Measurements from ENCODE around the gene VPS52.

VPS52 gene

DNA sequence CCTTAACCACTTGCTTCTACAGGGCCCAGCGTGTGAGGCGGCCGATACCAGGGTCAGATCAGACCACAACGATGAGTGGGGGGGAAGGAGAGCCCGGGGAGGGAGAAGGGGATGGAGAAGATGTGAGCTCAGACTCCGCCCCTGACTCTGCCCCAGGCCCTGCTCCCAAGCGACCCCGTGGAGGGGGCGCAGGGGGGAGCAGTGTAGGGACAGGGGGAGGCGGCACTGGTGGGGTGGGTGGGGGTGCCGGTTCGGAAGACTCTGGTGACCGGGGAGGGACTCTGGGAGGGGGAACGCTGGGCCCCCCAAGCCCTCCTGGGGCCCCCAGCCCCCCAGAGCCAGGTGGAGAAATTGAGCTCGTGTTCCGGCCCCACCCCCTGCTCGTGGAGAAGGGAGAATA is 60.5 kb downstream of the VPS52 start:
- Histone ChIP-seq H4K8ac (ENCODE audit: low read length) (no peak overlapping the region), H3K4me2 (ENCODE audit: low read length, poor library complexity, severe bottlenecking) (no peak overlapping the region), H3K9ac (ENCODE audit: low read length) (no peak overlapping the region), H3K4me1 (ENCODE audit: control insufficient read depth, insufficient read depth, low read depth, low read length) (peaks cover 26% of the 10 kb centered on the region), H3K18ac (ENCODE audit: low read depth in 1 of 2, low read length in 2 of 2) (no peak overlapping the region), H2BK120ac (ENCODE audit: low read depth, low read length) (no peak overlapping the region), H2AK5ac (ENCODE audit: low read length, severe bottlenecking) (no peak overlapping the region), H2AFZ (ENCODE audit: low read depth, low read length) (no peak overlapping the region), H3K27me3 (ENCODE audit: control insufficient read depth in 1 of 2, insufficient read depth in 1 of 2, low read length in 2 of 2) (peaks cover 0 to 14% of the 10 kb centered on the region in 2 experiments), H3K79me1 (replicated peaks; ENCODE audit: low read length, poor library complexity, severe bottlenecking) (peaks cover 7% of the 10 kb centered on the region), H3K4me3 (ENCODE audit: insufficient read depth in 1 of 2, low read depth in 1 of 2, low read length in 2 of 2) (no peak overlapping the region), H3K27ac (ENCODE audit: low read length, poor library complexity, severe bottlenecking) (no peak overlapping the region), H3K36me3 (ENCODE audit: control insufficient read depth in 1 of 2, insufficient read depth in 2 of 2, low read depth in 1 of 2, low read length in 2 of 2) (peaks cover 27 to 29% of the 10 kb centered on the region in 2 experiments), H3K4ac (ENCODE audit: low read depth in 1 of 2, low read length in 2 of 2) (no peak overlapping the region), H4K91ac (ENCODE audit: low read length) (no peak overlapping the region), H2BK15ac (ENCODE audit: low read depth, poor library complexity, severe bottlenecking) (peak overlapping the region; percentile 20), H3K23ac (ENCODE audit: low read length in 2 of 2) (no peak overlapping the region), H3K14ac (ENCODE audit: low read length in 2 of 2) (no peak overlapping the region), H3K9me3 (ENCODE audit: control insufficient read depth, low read length) (no peaks in the 10 kb centered on the region), H2BK12ac (ENCODE audit: low read length in 2 of 2) (no peak overlapping the region), H2BK5ac (ENCODE audit: low read depth, low read length, poor library complexity, severe bottlenecking) (no peak overlapping the region)
- DNase-seq = no peak
- 87% methylated on average over 11 of the region's 17 CpGs for WGBS

DNA sequence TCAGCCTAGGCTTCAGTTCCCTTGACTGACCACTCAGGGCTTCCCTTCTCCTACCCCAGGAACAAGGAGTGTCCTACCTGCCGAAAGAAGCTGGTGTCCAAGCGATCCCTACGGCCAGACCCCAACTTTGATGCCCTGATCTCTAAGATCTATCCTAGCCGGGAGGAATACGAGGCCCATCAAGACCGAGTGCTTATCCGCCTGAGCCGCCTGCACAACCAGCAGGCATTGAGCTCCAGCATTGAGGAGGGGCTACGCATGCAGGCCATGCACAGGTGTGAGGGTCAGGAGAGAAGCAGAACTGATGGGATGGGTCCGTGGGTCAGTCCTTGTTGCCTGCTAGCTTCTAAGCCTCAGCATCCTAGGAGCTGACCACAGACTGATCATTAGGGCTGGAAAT is 61.8 kb downstream of the VPS52 start:
- no peak overlapping the region for H2BK120ac ChIP-seq (ENCODE audit: low read depth, low read length)
- H3K9me3 ChIP-seq (ENCODE audit: control insufficient read depth, low read length) = no peaks in the 10 kb centered on the region
- no peak overlapping the region for H3K18ac ChIP-seq (ENCODE audit: low read depth in 1 of 2, low read length in 2 of 2)
- WGBS = 94% methylated on average over 10 of the region's 10 CpGs
- no peak overlapping the region for H2AFZ ChIP-seq (ENCODE audit: low read depth, low read length)
- H3K4ac ChIP-seq (ENCODE audit: low read depth in 1 of 2, low read length in 2 of 2) = no peak overlapping the region
- H4K8ac ChIP-seq (ENCODE audit: low read length) = no peak overlapping the region
- peaks cover 36% of the 10 kb centered on the region for H3K4me1 ChIP-seq (ENCODE audit: control insufficient read depth, insufficient read depth, low read depth, low read length)
- H3K79me1 ChIP-seq (replicated peaks; ENCODE audit: low read length, poor library complexity, severe bottlenecking) = peaks cover 11% of the 10 kb centered on the region
- H3K9ac ChIP-seq (ENCODE audit: low read length) = no peak overlapping the region
- H3K36me3 ChIP-seq (ENCODE audit: control insufficient read depth in 1 of 2, insufficient read depth in 2 of 2, low read depth in 1 of 2, low read length in 2 of 2) = peaks cover 24 to 29% of the 10 kb centered on the region in 2 experiments
- DNase-seq = no peak
- H2BK15ac ChIP-seq (ENCODE audit: low read depth, poor library complexity, severe bottlenecking) = no peak overlapping the region
- H3K27ac ChIP-seq (ENCODE audit: low read length, poor library complexity, severe bottlenecking) = no peak overlapping the region
- no peak overlapping the region for H2AK5ac ChIP-seq (ENCODE audit: low read length, severe bottlenecking)
- no peak overlapping the region for H2BK5ac ChIP-seq (ENCODE audit: low read depth, low read length, poor library complexity, severe bottlenecking)
- H2BK12ac ChIP-seq (ENCODE audit: low read length in 2 of 2) = no peak overlapping the region
- H3K4me3 ChIP-seq (ENCODE audit: insufficient read depth in 1 of 2, low read depth in 1 of 2, low read length in 2 of 2) = no peak overlapping the region
- H4K91ac ChIP-seq (ENCODE audit: low read length) = no peak overlapping the region
- no peak overlapping the region for H3K4me2 ChIP-seq (ENCODE audit: low read length, poor library complexity, severe bottlenecking)
- no peak overlapping the region for H3K14ac ChIP-seq (ENCODE audit: low read length in 2 of 2)
- H3K27me3 ChIP-seq (ENCODE audit: control insufficient read depth in 1 of 2, insufficient read depth in 1 of 2, low read length in 2 of 2) = peaks cover 0 to 7% of the 10 kb centered on the region in 2 experiments
- H3K23ac ChIP-seq (ENCODE audit: low read length in 2 of 2) = no peak overlapping the region

DNA sequence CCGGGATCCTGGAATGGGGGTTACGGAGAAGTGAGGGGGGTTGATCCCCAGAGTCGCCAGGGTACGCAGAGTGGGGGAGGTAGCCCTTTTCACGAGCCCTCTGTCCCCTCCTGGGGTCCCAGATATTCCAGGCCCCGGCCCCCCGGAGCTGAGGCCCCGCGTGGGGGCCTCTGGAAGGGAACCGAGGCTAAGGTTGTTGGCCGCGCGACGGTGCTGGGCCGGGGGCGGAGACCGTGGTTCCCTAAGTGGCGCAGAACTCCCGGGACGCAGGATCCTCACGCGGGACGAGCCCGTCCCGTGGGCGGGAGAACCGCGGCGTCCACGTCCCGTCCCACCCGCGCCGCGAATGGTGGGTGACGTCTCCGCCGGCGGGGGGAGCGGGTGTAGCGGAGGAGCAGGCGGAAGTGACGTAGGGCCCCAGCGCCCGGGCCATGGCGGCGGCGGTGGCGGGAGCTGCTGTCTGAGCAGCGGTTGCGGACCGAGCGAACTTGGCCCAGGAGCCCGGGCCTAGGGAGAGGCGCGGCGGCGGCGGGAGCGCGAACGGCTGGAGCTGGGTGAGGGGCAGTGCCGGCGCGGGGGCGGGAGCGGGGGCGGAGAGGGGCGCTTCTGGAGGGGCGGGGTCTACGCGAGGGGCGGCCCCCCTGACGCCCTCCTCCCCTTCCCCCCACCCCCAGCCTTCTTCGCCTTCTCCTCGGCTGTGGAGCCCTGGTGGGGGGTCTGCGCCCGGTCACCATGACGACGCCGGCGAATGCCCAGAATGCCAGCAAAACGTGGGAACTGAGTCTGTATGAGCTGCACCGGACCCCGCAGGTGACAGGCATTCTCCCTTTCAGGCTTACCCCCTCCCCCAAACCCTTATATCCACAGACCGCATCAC is 63.3 kb downstream of the VPS52 start, which contains the start of gene RING1:
TSS of gene RING1 (plus strand) at position 410 of the 877 bp plus-strand sequence. CDS start at position 733, 323 bp downstream.
- Histone ChIP-seq H2BK120ac (ENCODE audit: low read depth, low read length) (peak within 1 kb of the TSS; percentile 83), H3K4ac (ENCODE audit: low read depth in 1 of 2, low read length in 2 of 2) (peak within 1 kb of the TSS; percentile 89 to 95), H3K18ac (ENCODE audit: low read depth in 1 of 2, low read length in 2 of 2) (peak within 1 kb of the TSS; percentile 89 to 96), H3K27ac (ENCODE audit: low read length, poor library complexity, severe bottlenecking) (peak within 1 kb of the TSS; percentile 71), H4K91ac (ENCODE audit: low read length) (peak within 1 kb of the TSS; percentile 90), H3K23ac (ENCODE audit: low read length in 2 of 2) (peak within 1 kb of the TSS in 1 of 2 experiments; percentile 36), H3K14ac (ENCODE audit: low read length in 2 of 2) (peak within 1 kb of the TSS in 1 of 2 experiments; percentile 85), H2BK12ac (ENCODE audit: low read length in 2 of 2) (peak within 1 kb of the TSS in 1 of 2 experiments; percentile 21), H3K9me3 (ENCODE audit: control insufficient read depth, low read length) (no peaks in the 10 kb centered on the region), H2AFZ (ENCODE audit: low read depth, low read length) (peak within 1 kb of the TSS; percentile 73), H3K4me1 (ENCODE audit: control insufficient read depth, insufficient read depth, low read depth, low read length) (peaks cover 38% of the 10 kb centered on the region), H4K8ac (ENCODE audit: low read length) (peak within 1 kb of the TSS; percentile 83), H3K79me1 (replicated peaks; ENCODE audit: low read length, poor library complexity, severe bottlenecking) (peaks cover 14% of the 10 kb centered on the region), H3K36me3 (ENCODE audit: control insufficient read depth in 1 of 2, insufficient read depth in 2 of 2, low read depth in 1 of 2, low read length in 2 of 2) (peaks cover 32 to 37% of the 10 kb centered on the region in 2 experiments), H3K27me3 (ENCODE audit: control insufficient read depth in 1 of 2, insufficient read depth in 1 of 2, low read length in 2 of 2) (no peaks in the 10 kb centered on the region), H2AK5ac (ENCODE audit: low read length, severe bottlenecking) (peak within 1 kb of the TSS; percentile 56), H3K4me3 (ENCODE audit: insufficient read depth in 1 of 2, low read depth in 1 of 2, low read length in 2 of 2) (peak within 1 kb of the TSS; percentile 88 to 96), H3K4me2 (ENCODE audit: low read length, poor library complexity, severe bottlenecking) (peak within 1 kb of the TSS; percentile 89), H2BK5ac (ENCODE audit: low read depth, low read length, poor library complexity, severe bottlenecking) (peak within 1 kb of the TSS; percentile 12), H2BK15ac (ENCODE audit: low read depth, poor library complexity, severe bottlenecking) (peak within 1 kb of the TSS; percentile 83), H3K9ac (ENCODE audit: low read length) (peak within 1 kb of the TSS; percentile 100)
- DNase-seq = peak; percentile 84
- 1% methylated on average over 42 of the region's 86 CpGs for WGBS

DNA sequence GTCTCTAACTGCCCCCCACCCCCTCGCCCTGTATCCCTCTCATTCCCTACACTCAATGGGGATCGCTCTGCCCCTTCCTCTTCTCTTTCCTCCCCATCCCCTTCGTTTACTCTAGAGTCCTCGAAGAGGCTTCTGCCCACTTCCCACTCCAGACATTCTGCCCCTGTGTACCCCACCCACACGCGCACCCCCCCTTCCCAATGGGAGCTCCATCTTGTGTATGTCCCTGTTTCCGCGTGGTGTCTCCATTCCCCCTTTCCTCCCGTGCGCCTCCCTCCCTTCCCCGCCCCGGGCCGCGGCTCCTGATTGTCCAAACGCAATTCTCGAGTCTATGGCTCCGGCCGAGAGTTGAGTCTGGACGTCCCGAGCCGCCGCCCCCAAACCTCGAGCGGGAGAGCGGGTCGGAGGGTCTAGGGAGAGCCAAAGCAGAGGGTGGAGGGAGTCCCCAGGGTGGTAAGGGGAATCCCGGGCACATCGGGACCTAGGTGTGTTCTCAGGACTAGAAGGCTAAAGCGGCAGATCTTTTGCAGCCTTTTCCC is 64.1 kb downstream of the VPS52 start:
- Histone ChIP-seq H3K23ac (ENCODE audit: low read length in 2 of 2) (peak overlapping the region in 1 of 2 experiments; percentile 36), H2BK120ac (ENCODE audit: low read depth, low read length) (peak overlapping the region; percentile 83), H3K4me3 (ENCODE audit: insufficient read depth in 1 of 2, low read depth in 1 of 2, low read length in 2 of 2) (peak overlapping the region; percentile 88 to 96), H3K9ac (ENCODE audit: low read length) (peak overlapping the region; percentile 100), H3K36me3 (ENCODE audit: control insufficient read depth in 1 of 2, insufficient read depth in 2 of 2, low read depth in 1 of 2, low read length in 2 of 2) (peaks cover 36 to 44% of the 10 kb centered on the region in 2 experiments), H3K27ac (ENCODE audit: low read length, poor library complexity, severe bottlenecking) (peak overlapping the region; percentile 71), H3K4me2 (ENCODE audit: low read length, poor library complexity, severe bottlenecking) (peak overlapping the region; percentile 89), H3K14ac (ENCODE audit: low read length in 2 of 2) (peak overlapping the region in 1 of 2 experiments; percentile 85), H3K18ac (ENCODE audit: low read depth in 1 of 2, low read length in 2 of 2) (peak overlapping the region; percentile 89 to 96), H2AFZ (ENCODE audit: low read depth, low read length) (peak overlapping the region; percentile 73), H2BK12ac (ENCODE audit: low read length in 2 of 2) (peak overlapping the region in 1 of 2 experiments; percentile 21), H3K27me3 (ENCODE audit: control insufficient read depth in 1 of 2, insufficient read depth in 1 of 2, low read length in 2 of 2) (no peaks in the 10 kb centered on the region), H3K9me3 (ENCODE audit: control insufficient read depth, low read length) (no peaks in the 10 kb centered on the region), H3K79me1 (replicated peaks; ENCODE audit: low read length, poor library complexity, severe bottlenecking) (peaks cover 14% of the 10 kb centered on the region), H2BK5ac (ENCODE audit: low read depth, low read length, poor library complexity, severe bottlenecking) (peak overlapping the region; percentile 12), H3K4ac (ENCODE audit: low read depth in 1 of 2, low read length in 2 of 2) (peak overlapping the region; percentile 89 to 95), H3K4me1 (ENCODE audit: control insufficient read depth, insufficient read depth, low read depth, low read length) (peaks cover 38% of the 10 kb centered on the region), H4K91ac (ENCODE audit: low read length) (peak overlapping the region; percentile 71), H2BK15ac (ENCODE audit: low read depth, poor library complexity, severe bottlenecking) (peak overlapping the region; percentile 83), H2AK5ac (ENCODE audit: low read length, severe bottlenecking) (peak overlapping the region; percentile 56), H4K8ac (ENCODE audit: low read length) (peak overlapping the region; percentile 83)
- WGBS = under 1% methylated on average over 25 of the region's 29 CpGs
- peak; percentile 81 for DNase-seq
